Measurements from ENCODE around the gene EIF3I. TPM values are rescaled to one million over a fixed set of nuclear protein-coding genes. Genes with fewer than 3 reads are reported as not detected.

The EIF3I gene
- total RNA-seq, 6 donors from 2014 or later = 62.9 to 173 (median 109) TPM

DNA sequence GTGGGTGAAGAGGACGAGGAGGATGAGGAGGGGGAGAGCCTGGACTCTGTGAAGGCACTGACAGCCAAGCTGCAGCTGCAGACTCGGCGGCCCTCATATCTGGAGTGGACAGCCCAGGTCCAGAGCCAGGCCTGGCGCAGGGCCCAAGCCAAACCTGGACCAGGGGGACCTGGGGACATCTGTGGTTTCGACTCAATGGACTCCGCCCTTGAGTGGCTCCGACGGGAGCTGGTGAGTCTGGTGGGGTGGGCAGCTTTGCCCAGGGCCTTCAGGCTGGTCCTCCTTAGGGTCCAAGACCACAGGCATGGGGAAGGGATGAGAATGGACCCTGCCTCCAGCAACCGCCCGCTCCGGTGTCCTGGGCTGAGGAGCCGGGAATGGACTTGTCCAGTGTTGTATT, 25.2 kb downstream of the EIF3I start:
- TF ChIP-seq POLR2A (IDR thresholded peaks at IDR 0.05) (no peak), EP300 (IDR thresholded peaks at IDR 0.05) (no peak), POLR2AphosphoS5 (IDR thresholded peaks at IDR 0.05) (no peak)
- TF ChIP-seq, protein P1, sequence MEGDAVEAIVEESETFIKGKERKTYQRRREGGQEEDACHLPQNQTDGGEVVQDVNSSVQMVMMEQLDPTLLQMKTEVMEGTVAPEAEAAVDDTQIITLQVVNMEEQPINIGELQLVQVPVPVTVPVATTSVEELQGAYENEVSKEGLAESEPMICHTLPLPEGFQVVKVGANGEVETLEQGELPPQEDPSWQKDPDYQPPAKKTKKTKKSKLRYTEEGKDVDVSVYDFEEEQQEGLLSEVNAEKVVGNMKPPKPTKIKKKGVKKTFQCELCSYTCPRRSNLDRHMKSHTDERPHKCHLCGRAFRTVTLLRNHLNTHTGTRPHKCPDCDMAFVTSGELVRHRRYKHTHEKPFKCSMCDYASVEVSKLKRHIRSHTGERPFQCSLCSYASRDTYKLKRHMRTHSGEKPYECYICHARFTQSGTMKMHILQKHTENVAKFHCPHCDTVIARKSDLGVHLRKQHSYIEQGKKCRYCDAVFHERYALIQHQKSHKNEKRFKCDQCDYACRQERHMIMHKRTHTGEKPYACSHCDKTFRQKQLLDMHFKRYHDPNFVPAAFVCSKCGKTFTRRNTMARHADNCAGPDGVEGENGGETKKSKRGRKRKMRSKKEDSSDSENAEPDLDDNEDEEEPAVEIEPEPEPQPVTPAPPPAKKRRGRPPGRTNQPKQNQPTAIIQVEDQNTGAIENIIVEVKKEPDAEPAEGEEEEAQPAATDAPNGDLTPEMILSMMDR (IDR thresholded peaks at IDR 0.05) = no peak
- ATAC-seq (ENCODE audit: low FRiP score in 2 of 2) (peak in 1 of 2 donors; percentile 3), DNase-seq (peak in 1 of 2 donors; percentile 76)
- Histone ChIP-seq H3K4me1 (peaks cover 46 to 71% (median 62%) of the 10 kb centered on the region in 4 donors), H3K36me3 (no peaks in the 10 kb centered on the region), H3K27ac (peak overlapping the region; percentile 66 to 87 (median 82)), H3K27me3 (no peaks in the 10 kb centered on the region), H3K9me3 (no peaks in the 10 kb centered on the region), H3K4me3 (peak overlapping the region in 1 of 4 donors; percentile 32)
- WGBS, 2 donors = 44 to 80% methylated on average over 4 to 8 of the region's 12 CpGs

DNA sequence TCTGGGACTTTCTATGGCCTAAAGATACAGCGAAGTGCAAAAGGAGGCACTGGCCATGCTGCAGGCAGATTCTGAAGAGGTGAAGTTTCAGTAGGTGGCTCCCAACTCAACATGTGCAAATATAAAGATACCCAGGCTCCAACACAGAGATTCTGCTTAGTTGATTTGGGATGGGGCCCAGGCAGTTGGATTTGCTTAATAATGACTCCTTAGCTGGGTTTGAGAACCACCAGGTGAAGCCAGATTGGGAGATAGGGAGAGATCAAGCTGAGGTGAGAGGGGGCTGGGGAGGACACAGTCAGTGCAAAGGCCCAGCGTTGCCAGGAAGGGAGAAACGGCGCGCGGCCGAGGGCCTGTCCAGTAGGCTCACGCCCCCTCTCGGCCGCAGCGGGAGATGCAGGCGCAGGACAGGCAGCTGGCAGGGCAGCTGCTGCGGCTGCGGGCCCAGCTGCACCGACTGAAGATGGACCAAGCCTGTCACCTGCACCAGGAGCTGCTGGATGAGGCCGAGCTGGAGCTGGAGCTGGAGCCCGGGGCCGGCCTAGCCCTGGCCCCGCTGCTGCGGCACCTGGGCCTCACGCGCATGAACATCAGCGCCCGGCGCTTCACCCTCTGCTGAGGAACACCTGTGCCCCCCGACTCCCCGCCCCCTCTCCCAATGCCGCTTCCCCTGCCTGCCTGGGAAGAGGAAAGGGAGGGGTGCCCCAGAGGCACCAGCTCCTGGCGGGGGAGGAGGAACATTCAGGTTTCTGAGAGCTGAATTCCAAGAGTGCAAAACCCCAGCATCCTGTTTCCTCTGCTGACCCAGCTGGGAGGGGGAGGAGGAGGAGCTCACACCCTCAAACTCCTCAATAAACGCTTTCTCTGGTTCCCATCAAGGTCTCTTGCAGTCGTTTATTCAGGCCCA, 26.0 kb downstream of the EIF3I start:
- no peaks in the 10 kb centered on the region for H3K36me3 ChIP-seq
- no peaks in the 10 kb centered on the region for H3K27me3 ChIP-seq
- peak; percentile 93 to 97 for DNase-seq
- 8 to 30% methylated on average over 6 to 21 of the region's 31 CpGs for WGBS, 2 donors
- TF ChIP-seq POLR2A (IDR thresholded peaks at IDR 0.05) (no peak), POLR2AphosphoS5 (IDR thresholded peaks at IDR 0.05) (peak; percentile 12 to 51), EP300 (IDR thresholded peaks at IDR 0.05) (no peak)
- TF ChIP-seq, protein P1 (IDR thresholded peaks at IDR 0.05) = peak; percentile 89 to 97 (median 94)
- H3K4me3 ChIP-seq = peak overlapping the region in 3 of 4 donors; percentile 17 to 32 (median 19)
- peak; percentile 76 to 86 for ATAC-seq (ENCODE audit: low FRiP score in 2 of 2)
- H3K4me1 ChIP-seq = peaks cover 45 to 68% (median 56%) of the 10 kb centered on the region in 4 donors
- H3K9me3 ChIP-seq = no peaks in the 10 kb centered on the region
- H3K27ac ChIP-seq = peak overlapping the region; percentile 66 to 87 (median 82)

DNA sequence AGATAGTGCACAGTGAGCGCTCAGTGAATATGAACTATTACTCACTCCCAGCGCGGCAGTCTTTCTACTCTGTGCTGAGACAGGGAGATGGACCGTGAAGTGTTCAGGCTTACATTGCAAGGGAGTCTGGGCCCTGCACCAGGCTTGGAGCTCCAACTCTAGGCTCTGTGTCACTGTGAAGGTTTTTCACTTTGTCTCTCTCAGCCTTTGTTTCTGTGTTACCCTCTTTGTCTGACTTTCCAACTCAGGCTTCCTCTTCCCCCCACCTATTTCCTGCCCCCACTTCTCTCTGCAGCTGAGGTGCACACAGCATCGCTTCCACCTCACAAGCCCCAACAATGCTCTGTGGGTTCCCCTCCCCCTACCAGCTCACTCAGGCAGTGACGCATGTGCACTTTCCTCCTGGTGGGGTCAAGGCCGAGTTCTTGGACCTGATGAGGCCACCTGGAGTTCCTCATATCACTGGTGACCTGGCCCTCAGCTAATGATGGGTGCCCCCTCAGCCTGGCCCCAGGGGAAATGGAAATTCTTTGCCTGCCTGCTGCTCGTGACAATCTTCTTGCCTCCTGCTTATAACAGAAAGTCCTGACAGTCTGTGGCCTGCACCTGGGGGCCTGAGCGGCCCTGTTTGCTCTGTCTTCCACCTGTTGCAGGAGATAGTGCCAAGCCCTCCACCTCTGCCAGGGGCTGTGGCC, 27.8 kb downstream of the EIF3I start:
- WGBS, 2 donors = 43 to 47% methylated on average over 6 to 9 of the region's 9 CpGs
- Histone ChIP-seq H3K27ac (peak overlapping the region; percentile 50 to 87 (median 82)), H3K9me3 (no peaks in the 10 kb centered on the region), H3K4me1 (peaks cover 45 to 68% (median 56%) of the 10 kb centered on the region in 4 donors), H3K36me3 (no peaks in the 10 kb centered on the region), H3K27me3 (no peaks in the 10 kb centered on the region), H3K4me3 (no peak overlapping the region)
- TF ChIP-seq POLR2AphosphoS5 (IDR thresholded peaks at IDR 0.05) = peak; percentile 50 to 60
- TF ChIP-seq, protein P1 (IDR thresholded peaks at IDR 0.05) = no peak
- peak in 1 of 4 donors; percentile 24 for TF ChIP-seq EP300 (IDR thresholded peaks at IDR 0.05)
- peak in 1 of 4 donors; percentile 20 for TF ChIP-seq POLR2A (IDR thresholded peaks at IDR 0.05)
- ATAC-seq (ENCODE audit: low FRiP score in 2 of 2) = peak; percentile 17 to 47
- DNase-seq = peak in 1 of 2 donors; percentile 64

DNA sequence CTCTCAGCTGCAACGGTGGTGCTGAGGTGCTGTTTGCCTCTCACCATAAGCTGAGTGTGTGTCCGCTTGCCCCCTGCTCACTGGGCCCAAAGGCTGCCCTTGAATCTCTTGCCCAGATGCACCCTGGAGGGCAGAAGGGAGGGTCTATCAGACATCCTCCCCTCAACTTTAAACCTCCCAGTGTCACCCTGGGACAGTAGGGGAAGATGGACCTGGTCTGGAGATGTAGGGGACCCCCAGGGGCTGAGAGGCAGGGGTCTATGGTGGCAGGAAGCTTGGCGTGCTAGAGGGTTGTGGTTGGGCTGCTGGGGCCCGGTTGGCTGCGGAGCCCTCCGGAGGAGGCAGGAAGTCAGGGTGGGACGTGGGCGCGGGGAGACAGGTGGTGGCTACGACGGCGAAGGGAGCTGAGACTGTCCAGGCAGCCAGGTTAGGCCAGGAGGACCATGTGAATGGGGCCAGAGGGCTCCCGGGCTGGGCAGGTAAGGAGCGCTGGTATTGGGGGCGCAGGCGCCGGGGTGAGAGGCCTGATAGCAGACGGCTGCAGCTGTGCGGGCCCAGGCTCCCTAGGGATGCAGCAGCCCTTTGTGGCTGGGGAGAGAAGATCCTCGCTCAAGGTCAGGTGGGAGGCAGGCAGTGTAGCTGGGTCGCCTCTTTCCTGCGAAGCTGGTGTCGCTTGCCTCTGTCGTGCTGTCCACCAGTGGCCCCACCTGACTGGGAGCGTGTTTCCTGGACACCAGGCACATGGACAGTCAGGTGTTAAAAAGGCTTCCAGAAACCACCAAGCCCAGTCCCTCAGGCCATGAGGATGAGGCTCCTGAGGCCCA, 28.9 kb downstream of the EIF3I start, which contains the start of gene LCK:
LCK (plus strand) TSS at position 373 of the 824 bp plus-strand sequence. CDS start 23,065 bp downstream, outside the sequence.
- no peaks in the 10 kb centered on the region for H3K9me3 ChIP-seq
- ATAC-seq (ENCODE audit: low FRiP score in 2 of 2) = no peak
- H3K27ac ChIP-seq = peak within 1 kb of the TSS; percentile 50 to 87 (median 82)
- TF ChIP-seq POLR2A (IDR thresholded peaks at IDR 0.05) (peak in 1 of 4 donors; percentile 43), POLR2AphosphoS5 (IDR thresholded peaks at IDR 0.05) (no peak)
- TF ChIP-seq, protein P1 (IDR thresholded peaks at IDR 0.05) = no peak
- no peaks in the 10 kb centered on the region for H3K27me3 ChIP-seq
- WGBS, 2 donors = 65 to 68% methylated on average over 20 to 25 of the region's 25 CpGs
- H3K4me1 ChIP-seq = peaks cover 45 to 63% (median 50%) of the 10 kb centered on the region in 4 donors
- H3K4me3 ChIP-seq = peak within 1 kb of the TSS in 3 of 4 donors; percentile 23 to 41 (median 40)
- peak in 1 of 2 donors; percentile 67 for DNase-seq
- no peaks in the 10 kb centered on the region for H3K36me3 ChIP-seq

Measured in upper lobe of left lung (tissue), 6 donors.